HG03442 (cell line): Measurements from ENCODE around the gene UCK1.
A peak's percentile ranks its signal among the peaks of the same experiment; 100 is the strongest.
"Not testable (repeated sequence)": the region's sequence is repeated elsewhere in the genome, so short reads cannot be mapped to it uniquely, and the experiment has no call there.

Experiments used
- ATAC-seq: cut with Tn5 transposase; IDR thresholded peaks from one replicate; pipeline ENCODE4 v1.9.1; 2021; ENCODE audit warnings: mild to moderate bottlenecking, moderate library complexity; ENCODE audit not compliant: unreplicated experiment

UCK1 gene

DNA sequence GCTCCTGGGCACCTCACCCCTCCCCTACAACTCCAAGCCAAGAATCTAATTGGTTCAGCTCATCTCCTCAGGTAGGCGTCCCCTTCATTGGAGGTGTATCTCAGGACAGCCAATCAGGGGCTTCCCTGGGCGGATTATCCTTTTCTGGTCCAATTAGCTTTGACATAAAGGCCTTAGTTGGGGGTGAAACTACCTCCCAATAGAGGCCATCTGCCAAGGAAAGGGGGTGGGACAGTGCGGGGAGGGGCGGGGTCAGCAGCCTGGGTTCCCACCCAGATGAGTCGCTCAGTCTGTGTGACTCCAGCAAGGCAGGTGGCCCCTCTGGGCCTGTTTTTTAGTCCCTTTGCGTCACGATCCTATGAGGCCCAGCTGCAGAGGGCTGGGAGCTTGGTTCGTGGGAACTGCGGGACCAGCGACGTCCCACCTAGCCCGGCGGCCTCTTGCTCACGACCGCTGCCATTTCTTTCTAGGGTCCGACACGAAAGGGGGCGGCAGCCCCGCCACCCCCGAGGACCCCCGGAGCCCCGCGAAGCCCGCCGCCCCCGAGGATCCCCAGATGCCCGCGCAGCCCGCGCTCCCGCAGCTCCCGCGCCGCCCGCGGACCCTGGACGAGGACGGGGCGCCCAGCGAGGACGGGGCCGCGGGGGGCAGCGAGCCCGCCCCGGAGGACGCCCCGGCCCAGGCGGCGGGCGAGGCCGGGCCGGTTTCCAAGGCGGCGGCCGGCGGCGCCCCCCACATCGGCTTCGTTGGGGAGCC is 23.2 kb upstream of the UCK1 start:
- ATAC-seq: no peak

DNA sequence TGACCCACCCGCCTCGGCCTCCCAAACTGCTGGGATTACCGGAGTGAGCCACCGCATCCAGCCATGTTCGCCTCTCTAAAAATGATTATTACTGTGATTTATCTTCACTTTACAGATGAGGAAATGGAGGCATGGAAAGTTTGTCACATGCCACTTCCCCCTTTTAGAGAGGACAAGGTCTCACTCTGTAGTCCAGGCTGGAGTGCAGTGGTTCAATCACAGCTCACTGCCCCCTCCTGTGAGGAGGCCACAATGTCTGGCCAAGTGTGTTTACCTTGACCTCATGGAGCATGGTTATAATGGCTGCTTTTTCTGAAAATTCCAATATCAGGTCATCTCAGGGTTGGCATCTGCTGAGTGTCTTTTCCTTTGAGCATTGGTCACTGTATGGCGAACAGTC is 21.0 kb upstream of the UCK1 start:
- no peak for ATAC-seq

DNA sequence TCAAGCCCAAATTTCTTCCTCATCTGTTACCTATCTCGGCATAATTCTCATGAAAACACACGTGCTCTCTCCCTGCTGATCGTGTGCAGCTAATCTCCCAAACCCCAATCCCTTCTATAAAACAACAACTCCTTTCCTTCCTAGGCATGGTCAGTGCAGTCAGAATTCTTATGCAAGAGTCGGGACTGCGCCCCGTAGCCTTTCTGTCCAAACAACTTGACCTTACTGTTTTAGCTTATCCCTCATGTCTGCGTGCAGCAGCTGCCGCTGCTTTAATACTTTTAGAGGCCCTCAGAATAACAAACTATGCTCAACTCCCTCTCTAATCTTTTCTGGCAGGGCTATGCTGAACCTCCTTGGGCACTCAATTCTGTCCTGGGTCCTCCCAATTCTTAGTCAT is 19.4 kb upstream of the UCK1 start:
- ATAC-seq: not testable (repeated sequence)

DNA sequence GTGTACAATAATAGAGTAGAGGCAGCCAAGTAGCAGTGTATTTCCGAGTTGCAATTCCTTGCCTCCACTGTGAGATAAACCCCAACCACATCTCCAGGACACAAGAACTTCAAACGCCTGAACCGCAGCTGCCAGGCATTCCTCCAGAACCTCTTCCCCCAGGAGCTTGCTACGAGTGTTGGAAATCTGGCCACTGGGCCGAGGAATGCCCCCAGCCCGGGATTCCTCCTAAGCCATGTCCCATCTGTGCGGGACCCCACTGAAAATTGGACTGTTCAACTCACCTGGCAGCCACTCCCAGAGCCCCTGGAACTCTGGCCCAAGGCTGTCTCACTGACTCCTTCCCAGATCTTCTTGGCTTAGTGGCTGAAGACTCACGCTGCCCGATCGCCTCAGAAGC is 18.1 kb upstream of the UCK1 start:
- ATAC-seq: not testable (repeated sequence)

DNA sequence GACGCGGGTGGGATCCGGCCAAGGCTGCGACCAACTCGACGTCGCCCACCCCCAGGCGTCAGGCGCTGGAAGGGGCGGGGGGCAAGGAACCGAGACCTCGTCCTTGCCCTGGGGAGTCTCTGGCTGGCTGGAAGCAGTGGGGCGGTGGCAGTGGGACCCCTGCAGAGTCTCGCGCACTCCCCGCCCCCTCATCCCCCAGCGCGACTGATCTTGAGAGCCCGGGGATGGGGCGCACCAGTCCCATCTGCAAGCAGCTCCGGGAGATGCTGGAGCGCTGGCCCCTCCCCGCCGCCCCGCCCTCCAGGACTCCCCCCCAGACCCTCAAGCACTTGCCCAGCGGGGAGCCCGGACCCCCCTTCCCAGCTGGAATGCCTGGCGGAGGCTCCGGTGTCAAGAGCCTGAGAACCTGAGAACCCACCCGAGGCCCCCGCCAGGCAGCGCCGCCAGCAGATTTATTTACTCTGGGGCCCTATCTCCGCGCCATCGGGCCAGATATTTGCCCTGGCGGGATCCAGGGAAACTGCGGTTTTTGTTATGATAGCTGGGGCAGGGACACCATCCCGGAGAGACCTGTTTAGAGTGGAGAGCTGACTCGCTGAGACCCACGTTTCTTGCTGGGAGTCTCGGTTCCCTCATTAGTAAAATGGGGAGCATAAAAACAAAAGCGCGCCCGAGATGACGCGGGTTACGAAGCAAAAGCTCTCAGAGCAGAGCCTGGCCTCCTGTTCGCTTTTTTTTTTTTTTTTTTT is 15.4 kb upstream of the UCK1 start:
- ATAC-seq: no peak

DNA sequence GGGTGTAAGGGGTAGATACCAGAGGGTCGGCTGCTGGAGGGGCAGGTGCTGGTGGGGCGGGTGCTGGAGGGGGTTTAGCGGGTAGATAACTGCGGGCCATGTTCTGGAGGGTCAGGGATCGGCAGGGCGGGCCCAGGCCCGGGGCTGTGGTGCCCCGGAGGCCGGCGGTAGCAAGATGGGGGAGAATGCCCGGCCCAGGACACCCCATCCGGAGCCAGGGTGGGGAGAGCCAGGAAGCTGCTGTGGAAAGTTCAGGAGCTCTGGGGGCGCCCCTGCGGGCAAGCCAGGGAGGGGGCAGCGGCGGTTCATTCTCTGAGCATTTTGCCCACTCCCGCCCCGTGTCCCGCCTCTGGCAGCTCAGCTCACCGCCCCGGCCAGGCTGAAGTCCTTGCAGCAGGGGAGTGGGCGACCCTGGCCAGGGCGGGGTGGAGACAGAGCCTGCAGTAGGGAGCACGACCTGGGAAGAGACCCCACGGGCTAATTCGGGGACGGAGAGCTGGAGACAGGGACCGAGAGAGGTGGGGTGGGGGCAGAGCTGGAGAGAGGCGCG is 14.8 kb upstream of the UCK1 start:
- ATAC-seq: no peak

DNA sequence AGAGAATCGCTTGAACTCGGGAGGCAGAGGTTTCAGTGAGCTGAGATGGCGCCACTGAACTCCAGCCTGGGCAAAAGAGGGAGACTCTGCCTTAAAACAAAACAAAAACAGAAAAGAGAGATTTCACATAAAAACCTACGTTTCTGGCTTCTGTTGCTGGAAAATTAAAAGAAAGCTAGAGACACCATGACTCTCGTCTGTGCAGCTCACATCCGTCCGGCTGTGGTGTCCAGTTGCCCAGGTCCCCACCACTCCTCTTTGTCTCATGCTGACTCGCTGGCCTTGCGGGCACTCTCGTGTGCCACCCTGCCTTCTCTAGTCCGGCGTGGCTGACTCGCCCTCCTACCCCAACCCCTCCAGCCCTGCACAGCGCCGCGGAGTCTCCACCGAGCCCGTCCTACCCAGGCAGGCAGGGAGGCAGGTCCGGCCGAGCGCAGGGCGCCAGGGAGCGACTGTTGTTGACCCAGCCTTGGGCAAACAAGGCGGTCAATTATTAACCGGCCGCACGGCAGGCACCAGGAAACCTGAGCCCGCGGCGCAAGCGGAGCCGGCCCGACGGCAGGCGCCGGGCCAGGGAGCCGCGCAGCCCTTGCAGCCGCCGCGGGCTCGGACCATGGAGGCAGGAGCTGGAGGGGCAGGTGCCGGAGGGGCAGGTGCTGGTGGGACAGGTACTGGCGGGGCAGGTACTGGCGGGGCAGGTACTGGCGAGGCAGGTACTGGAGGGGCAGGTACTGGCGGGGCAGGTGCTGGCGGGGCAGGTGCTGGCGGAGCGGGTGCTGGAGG is 14.1 kb upstream of the UCK1 start, which contains the start of gene PRRT1B:
PRRT1B (plus strand) TSS at position 521 of the 783 bp plus-strand sequence; CDS start at position 614, 93 bp downstream.
- ATAC-seq: no peak

DNA sequence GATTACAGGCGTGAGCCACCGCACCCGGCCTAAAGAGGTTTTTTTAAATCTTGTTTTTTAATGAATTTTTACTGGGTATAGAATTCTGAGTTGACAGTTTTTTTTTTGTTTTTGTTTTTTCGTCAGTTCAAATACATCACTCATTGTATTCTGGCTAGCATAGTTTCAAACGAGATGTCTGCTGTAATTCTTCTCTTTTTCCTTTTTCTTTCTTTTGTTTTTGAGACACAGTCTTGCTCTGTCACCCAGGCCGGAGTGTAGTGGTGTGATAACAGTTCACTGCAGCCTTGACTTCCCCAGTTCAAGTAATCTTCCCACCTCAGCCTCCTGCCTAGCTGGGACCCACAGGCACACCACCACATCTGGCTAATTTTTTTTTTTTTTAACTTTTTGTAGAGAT is 12.1 kb upstream of the UCK1 start:
- ATAC-seq: no peak

DNA sequence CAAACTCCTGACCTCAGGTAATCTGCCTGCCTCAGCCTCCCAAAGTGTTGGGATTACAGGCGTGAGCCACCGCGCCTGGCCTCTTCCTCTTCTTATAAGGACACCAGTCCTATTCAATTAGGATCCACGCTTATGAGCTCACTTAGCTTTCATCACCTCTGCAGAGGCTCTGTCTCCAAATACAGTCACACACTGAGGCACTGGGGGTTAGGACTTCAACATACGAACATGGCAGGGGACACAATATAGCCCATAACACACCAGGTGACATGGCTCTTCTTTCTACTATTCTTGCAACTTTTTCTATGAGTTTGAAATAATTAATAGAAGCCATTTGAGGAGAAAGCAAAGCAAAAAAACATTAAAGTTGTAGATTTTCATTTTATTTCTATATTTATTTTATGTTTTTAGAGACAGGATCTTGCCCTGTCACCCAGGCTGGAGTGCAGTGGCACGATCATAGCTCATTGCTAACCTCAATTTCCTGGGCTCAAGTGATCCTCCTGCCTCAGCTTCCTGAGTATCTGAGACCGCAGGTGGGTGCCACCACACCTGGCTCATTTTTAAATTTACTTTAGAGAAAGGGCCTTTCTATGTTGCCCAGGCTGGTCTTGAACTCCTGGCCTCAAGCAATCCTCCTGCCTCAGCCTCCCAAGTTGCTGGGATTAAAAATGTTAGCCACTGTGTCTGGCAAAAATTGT is 8.3 kb upstream of the UCK1 start:
- no peak for ATAC-seq

DNA sequence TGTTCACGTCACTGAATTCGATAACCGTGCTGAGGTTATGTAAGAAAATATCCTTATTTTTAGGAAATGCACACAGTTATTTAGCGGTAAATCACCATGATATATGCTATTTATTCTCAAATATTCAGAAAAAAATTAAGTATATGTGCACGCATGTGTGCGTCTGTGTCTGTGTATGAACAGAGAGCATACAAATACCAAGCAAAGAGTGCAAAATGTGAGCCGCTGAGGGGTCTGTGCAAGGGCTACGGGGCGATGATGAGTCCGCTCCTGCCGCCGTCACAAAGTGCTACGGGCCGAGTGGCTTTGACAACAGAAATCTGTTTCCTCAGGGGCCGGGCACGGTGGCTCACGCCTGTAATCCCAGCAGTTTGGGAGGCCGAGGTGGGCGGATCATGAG is 6.9 kb upstream of the UCK1 start:
- no peak for ATAC-seq

DNA sequence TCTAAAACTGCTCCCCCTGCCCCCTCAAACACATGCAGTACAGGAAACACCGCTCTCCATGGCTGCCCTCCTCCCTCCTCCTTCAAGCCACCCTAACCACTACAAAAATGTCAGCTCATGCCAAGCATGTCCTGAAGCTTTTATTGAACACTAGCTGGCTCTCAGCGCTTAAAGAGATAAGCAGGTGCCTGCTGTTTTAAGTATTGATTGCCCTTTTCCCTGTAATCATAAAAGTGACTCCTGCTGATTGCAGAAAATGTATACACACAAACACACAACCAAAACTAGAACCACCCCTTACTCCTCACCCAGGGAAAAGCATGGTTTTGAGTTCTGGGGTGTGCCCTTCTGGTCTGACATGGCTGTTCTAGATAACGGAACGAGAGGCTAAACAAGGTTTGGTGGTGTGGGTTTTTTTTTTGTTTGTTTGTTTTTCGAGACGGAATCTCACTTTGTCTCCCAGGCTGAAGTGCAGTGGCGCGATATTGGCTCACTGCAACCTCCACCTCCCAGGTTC is 3.7 kb upstream of the UCK1 start:
- no peak for ATAC-seq

DNA sequence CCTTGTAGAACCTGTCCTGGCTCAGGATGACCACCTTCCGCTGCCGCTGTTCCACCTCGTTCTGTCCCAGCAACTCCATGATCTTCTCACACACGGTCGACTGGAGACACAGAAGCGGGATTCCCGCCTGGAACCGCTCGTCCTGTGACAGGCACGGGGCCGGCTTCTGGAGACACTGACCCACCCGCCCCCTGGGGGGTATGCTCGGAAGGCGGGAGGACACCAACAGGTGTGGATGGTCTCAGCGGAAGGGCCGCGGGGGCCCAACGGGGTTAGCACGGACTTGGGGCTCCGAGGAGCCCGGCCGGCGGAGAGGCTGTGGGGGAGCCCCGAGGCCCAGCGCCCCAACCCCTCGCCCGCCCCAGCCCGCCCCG is 530 bp downstream of the UCK1 start:
- peak; percentile 23 for ATAC-seq

DNA sequence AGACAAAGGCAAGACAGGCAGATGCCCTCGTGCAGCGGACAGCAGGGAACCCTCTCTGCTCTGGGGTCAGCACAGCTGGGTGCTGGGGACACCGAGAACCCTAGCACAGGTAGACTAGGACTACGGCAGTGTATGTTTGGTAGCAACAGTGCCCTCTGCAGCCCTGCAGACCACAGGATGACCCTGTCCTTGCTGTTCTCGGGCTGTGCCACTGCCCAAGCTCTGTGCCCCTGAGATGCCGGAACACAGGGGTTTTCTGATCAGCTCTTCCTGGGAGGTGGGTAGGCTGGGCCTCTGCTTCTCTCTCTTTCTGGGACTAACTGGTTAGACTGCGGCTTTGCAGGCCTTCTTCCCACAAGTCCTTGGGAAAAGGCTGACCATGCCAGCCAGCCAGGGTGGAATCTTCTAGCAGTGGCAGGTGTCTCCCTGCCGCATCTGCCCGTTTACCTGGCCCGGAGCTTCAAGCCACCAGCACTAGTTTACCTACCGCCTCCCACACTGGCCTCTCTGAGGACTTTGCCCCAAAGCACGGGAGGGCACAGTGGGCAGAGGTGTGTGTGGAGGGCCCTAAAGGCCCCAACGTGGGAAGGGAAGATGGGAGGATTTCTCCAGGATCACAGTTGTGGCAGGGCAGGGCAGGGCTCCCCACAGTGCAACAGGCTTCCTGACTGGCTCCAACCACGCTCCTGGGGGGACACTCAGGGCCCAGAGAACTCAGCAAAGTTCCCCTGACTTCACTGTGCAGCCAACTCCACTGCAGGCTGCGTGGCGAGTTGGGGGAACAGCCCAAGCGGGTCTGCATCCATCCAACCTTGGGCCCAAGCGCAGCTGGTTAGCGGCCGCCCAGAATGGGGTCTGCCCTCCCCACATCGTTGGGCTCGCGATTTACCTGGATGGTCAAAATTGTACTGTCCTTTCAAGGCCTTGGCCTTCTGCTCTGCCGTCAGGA is 1.2 kb downstream of the UCK1 start:
- no peak for ATAC-seq

DNA sequence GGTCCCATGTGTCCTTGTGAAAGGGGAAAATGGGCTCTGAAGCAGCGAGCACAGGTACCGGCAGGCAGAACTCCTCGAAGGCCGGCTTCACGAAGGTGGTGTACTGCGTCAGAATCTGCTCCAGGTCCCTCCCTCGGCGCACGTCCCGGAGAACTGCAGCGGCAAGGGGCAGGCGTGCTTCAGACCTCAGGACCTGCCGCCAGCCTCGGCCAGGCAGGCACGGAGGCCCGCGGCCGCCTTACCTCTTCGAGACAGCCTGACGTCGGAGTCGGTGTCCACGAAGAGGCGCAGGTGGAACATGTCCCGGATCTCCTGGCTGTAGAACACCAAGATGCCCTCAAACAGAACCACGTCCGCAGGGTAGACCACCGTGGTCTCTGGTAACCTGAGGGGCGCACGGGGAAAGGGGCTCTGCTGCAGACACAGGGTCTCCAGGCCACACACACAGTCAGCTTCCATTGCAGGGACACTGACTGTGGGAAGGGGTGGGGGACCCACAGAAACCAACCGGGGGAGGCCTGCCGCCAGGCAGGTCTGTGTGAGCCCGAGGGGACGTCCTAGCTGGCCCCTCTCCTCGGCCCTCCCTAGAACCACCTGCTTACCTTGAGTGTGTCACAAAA is 2.1 kb downstream of the UCK1 start:
- ATAC-seq: no peak

DNA sequence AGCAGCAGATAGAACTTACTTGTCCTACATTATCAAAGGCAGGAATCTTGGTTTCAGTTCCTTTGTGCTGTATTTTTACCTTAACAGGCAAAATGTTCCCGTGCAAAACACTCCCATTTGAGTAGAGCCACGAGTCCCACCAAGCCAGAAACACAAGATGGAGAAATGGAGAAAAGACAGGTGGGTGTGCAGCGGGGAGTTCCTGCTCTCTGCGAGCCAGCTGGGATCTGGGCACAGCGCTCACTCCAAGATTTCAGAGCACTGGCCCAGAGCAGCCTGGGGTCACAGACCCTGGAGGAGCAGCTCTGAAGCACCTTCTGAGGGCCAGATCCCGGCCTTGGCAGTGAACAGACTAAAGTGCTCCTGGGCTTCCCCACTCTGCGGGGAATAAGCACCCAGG is 2.9 kb downstream of the UCK1 start:
- no peak for ATAC-seq

DNA sequence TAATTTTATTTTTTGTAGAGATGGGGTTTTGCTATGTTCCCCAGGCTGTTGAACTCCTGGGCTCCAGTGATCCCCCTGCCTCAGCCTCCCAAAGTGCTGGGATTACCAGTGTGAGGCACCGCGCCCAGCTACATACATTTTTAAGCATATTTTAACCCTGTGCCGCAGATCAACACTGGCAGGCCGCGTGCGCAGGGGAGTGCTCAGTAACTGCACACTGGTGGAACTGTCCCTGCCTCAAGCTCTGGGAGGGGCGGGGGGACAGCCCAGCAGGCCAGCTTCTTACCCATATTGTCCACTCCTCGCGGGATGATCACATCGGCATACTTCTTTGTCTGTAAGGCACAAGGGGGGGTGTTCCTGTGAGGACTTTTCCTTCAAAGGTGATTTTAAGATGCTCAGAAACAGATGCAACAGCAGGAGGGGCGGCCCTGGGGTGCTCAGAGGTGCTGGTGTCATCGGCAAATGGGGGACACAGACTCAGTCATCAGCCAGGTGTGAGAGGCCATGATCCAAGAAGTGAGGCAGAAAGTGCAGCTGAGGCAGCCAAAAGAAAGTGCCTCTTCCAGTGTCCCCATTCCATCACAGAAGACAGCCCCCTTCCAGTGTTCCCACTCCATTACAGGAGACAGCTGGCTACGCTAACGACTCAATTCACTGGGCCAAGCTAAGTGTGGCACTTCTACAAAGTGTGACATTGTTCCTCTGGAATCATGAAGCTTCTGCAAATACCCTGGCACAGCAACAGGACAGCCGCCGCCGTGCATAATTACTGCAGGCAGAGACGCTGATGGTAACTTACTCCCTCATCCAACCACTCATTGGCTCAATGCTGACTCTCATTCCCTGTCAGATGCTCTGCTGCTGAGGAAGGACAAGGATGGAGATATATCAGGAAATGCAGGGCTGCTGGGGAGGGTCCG is 5.2 kb downstream of the UCK1 start:
- no peak for ATAC-seq

DNA sequence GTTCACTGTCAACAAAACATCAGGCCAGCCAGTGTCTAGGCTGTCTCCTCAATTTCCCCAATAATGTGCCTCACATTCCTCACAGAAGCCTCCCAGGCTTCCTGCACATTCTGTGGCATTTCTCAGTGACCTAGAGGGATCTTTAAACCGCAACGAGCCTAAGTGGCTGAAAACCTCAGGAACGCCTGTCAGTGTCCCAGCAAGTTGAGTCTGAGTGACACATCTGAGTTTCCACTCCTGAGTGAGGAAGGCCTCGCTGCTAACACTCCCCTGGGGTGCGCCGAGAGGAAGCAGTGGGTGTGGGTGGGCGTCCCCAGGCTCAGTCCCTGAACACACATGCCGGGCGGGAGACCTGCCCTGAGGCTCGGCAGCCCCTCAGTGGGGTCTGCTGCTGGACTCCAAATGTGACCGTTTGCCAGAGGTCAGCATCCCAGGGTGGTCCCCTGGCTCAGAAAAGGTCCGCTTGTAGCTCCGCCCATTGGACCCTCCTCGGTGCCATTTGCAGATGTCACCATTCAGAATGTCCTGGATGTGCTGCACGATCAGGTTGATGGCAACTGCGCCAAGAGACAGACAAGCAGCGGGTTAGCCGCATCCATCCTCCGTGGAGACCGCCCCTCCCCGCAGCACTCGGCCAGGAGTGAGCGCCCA is 6.3 kb downstream of the UCK1 start:
- ATAC-seq: no peak
